Activated naive CD4-positive, alpha-beta T cell treated with Interleukin-2 at 50 U/mL for 16 hours (primary cell): ENCODE measurements around the gene PLEKHA8.

Experiments used
- DNase-seq: peaks from one replicate; pipeline ENCODE4 v3.0.0-alpha.2; 2020

PLEKHA8 gene

DNA sequence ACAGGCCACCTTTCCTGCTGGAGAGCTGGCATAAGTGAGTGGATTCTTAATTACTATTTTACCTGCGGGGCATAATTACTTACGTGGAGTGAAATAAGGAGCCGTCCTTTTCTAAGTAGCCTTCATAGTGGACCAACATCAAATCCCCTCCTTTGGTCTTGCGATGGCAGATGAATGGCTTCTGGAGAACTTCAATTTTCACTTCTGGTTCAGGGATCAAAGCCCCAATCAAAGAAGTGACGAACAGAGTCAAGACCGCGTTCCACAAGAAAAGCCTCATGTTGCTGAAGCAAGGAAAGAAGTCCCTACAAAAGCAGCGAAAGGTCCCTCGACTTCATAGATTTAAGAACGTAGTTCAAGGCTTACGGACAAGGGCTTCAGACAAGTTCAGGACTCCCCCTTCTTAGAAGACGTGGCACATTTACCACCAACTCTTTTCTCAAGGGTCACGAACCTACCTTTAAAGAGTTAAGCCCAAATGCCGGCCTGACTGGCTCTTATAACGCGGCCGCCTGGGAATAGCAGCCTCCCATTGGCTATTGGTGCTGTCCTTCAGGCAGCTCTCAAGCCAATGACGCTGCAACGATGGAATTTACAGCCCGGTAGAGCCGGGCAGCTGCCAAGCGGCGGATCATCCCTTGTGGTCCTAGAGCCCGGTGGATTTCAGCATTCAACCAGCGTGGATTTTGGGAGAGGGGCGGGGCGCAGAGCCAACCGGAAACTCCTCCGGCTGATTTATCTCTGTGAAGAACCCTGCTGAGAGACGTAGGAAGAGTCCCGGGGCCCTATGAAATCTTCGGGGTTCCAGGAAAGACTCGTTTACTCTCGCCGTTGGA, 1.8 kb upstream of the PLEKHA8 start, which contains the start of gene FKBP14:
Gene FKBP14, minus strand, starts transcription at position 474 of the 836 bp plus-strand sequence. Its CDS starts 194 bp downstream, at position 280.
- peak; percentile 93 for DNase-seq

DNA sequence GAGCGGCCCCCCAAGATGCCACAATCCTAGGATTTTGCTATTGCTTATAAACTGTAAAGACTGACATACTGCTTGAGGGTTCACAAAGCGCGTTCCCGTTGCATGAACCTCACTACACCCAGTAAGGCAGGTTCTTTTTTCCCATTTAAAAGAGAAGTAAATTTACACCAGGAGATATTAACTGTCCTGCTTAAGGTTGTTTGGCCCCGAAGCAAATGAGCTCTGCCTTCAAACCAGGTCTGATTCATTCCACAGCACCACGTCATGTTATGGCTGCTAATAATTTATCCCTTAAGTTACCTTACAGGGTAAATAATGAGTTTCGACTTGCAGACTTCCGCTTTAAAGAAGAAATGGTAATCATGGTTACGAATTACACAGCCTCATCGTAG, 1.2 kb upstream of the PLEKHA8 start:
- peak; percentile 32 for DNase-seq

DNA sequence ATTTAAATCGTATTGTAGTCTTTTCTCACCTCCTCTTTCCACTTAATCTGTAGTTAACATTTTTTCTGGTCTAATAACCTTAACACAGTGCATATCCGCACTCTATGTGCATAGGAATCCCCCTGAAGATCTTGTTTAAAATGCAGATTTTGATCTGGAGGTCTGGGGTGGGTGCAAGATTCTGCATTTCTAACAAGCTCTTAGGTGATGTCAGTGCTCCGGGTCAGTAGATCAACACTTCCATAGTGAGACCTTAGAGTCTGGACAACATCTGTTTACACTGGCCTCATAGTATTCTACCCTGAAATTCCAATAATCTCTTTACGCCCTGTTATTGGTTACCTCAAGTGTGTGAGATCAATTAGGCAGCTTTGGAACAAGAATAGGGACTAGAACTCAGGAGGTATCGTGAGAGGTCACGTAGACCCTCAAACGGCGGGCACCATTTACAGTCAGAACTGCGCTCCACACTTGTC, 434 bp upstream of the PLEKHA8 start:
- no peak for DNase-seq

- no peak for DNase-seq
Observed at GRCh38 chr7:30028749-30029635, 780 bp downstream of the PLEKHA8 start.

GRCh38 chr7:30029696-30030095, 1.5 kb downstream of the PLEKHA8 start:
- peak; percentile 10 for DNase-seq

DNA sequence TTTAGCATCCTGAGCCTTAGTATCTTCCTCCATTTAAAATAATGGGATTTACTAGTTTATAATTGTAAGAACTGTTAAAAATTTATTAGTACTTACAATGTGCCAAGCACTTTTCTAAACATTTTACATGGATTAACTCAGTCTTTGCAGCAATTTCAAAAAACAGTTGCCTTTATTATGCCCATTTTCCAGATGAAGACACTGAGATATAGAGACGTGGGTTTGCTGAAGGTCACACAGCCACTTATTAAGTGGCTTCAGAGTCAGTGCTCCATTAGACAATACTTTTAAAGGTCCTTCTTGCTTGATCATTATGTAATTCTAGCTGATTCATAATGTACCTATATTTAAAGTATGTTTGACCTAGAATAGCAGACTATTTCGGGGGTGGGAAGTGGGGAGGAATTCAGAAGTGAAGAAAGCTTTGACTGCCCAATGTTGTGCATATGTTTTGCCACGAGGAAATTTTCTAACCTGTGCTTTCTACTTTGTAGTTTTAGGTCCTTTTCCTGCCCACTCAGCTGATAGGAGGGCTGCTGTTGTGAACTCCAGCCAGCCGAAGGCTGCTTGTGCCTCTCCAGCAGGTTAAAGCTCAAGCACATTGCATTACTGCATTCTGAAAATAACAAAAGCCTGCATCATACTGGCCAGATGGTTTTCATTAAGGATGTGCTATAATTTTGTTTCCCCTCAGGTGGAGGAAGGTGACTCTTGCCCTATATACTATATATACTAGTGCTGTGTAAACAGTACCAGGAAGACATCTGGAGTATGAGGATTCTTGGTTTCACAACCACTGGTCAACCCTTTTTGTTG, 4.3 kb downstream of the PLEKHA8 start:
- DNase-seq, result no peak

GRCh38 chr7:30034501-30034900, 6.3 kb downstream of the PLEKHA8 start:
- no peak for DNase-seq

DNA sequence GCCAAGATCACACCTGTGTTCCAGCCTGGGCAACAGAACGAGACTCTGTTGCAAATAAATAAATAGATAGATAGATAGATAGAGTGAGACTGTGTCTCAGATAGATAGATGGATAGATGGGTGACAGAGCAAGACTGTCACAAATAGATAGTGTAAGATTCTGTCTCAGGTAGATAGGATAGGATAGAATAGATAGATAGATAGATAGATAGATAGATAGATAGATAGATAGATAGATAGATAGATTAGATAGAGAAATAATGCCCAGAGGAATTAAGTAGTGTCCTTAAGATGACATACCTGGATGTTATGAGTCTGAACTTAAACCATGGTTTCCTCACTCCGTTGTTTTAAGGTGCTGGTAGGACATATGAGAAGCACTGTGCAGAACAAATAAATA, 8.0 kb downstream of the PLEKHA8 start:
- no peak for DNase-seq

GRCh38 chr7:30038196-30038980, 10.2 kb downstream of the PLEKHA8 start:
- DNase-seq, result no peak

DNA sequence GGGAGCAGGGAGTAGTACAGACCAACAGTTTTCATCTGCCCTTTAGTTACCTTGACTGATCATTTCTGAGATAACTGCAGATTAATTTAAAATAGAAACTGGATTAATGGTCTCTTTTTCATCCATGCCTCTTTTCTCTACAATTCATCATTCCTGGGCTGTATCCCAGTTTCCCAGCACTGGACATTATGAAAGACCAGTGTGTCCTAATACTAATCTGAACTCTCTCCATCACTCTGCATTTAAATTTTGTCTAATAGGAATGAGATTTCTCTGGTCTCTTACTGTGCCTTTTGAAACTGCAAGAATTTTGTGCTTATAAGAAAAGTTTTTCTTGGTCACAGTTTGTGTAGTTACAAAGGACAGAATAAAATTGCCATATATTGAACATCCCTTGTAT, 12.7 kb downstream of the PLEKHA8 start:
- no peak for DNase-seq

GRCh38 chr7:30041526-30042269, 13.5 kb downstream of the PLEKHA8 start:
- no peak for DNase-seq

DNA sequence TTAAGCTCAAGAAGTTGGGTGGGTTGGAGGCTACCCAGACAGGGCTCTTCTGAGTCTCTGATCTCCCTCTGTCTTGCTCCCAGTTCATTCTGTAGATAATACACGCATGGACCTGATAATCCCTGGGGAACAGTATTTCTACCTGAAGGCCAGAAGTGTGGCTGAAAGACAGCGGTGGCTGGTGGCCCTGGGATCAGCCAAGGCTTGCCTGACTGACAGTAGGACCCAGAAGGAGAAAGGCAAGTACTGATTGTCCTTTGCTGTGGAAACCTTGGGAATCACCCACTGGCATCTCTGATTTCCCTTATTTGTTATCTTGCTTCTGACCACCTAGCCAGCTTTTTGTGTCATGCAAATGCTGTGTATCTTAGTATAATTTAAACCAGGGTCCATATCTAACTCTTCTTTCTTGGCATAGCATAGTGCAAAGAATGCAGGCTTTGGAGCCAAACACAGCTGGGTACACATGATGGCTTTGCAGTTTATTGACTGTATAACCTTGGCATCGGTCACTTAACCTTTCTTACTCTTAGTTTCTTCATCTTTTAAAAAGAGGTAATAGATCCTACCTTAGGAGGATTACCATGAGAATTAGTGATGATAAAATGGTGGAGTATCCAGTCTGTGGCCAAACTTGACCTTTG, 18.0 kb downstream of the PLEKHA8 start:
- no peak for DNase-seq

- no peak for DNase-seq
Observed at GRCh38 chr7:30047124-30047523, 18.9 kb downstream of the PLEKHA8 start.

DNA sequence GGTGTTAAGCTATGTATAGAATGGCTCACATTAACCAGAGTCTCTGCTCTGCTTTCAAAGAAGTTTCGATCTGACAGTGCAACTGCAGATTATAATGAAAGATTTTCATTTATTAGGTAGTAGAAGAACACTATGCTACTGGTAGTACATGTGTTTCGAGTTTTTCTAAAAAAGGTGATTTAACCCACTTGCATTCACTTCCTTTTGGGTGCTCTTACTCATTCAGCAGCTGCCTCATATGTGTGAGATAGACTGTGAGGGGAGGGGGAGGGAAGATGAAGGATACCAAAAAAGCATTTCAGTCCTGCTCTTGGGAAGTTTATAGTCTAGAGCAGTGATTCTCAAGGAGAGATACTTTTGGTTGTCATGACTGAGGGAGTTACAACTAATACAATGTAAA, 20.4 kb downstream of the PLEKHA8 start:
- no peak for DNase-seq

DNA sequence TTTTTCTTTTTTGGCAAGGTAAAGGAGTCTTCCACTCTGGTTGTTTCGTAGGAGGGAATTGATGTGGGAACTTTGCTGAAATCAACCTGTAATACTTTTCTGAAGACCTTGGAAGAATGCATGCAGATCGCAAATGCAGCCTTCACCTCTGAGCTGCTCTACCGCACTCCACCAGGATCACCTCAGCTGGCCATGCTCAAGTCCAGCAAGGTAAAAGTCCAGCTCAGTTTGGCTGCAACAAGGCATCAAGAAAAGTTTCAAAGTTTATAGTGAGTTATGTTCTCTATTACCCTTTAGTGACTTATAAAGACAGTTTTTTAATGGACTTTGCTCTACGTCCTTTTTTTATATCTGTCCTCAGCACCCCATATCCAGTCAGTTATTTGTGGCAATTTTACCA, 21.0 kb downstream of the PLEKHA8 start:
- no peak for DNase-seq

DNA sequence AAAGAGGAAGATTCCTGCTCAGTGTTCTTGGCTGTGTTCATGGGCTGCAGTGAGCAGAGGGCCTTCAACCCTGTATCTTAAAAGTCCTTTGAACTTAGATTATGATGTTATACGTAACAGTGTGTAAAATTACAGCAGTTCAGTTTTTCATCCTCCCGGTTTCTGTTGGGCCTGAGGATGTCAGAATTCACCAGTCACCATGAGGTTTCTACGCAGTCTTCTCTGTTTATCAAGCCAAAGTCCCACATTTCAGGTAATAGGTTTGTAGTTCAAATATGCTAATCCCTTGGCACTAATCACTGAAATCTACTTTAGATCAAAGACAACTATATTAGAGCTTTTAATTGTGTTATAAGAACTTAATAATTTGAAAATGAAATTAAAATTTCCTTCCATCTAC, 24.9 kb downstream of the PLEKHA8 start:
- no peak for DNase-seq

DNA sequence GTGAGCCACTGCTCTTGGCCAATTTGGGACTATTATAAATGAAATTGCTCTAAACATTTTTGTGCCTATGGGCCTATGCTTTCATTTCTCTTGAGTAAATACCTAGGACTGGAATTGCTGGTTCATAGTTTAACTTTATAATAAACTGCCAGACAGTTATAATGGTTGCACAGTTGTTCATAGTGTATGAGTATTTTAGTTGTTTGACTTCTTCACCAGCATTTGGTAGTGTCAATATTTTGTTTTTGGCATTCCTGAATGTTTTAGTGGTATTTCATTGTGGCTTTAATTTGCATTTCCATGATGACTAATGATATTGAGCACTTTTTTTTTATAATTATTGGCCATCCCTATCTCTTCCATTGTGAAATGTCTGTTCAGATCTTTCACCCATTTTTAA, 29.5 kb downstream of the PLEKHA8 start:
- no peak for DNase-seq

- DNase-seq, result peak; percentile 31
Observed at GRCh38 chr7:30061786-30062185, 33.6 kb downstream of the PLEKHA8 start.

DNA sequence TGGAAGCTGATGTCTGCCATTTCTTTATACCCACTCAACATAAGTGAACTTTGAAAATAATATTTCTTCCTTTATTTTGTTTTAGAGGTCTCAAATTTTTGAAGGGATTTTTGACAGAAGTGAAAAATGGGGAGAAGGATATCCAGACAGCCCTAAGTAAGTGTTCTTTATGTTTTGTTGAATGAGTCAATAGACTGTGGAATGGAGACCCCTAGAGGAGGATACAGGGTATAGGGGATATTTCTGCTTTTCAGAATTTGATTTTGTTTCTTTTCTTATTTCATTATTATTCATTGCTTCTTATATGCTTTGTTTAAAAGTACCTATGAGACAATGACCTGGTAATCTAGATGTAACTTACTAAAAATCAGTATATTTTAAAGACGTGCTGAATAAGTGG, 34.4 kb downstream of the PLEKHA8 start:
- DNase-seq, result no peak

DNA sequence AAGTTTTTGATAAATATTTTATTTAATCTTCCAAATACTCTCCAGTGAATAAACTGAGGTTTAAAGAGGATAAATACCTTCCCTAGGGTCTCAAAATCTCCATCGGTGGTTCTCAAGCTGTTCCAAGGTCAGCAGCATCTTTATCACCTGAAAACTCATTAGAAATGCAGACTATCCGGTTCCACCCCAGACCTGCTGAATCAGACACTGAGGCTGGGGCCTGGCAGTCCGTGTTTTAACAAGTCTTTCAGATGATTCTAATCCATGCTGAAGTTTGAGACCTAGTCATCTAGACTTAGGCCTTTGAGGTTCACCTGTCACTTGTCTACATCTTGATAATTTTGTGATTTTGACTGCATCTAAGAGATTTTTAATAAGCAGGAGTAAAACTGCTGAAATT, 37.5 kb downstream of the PLEKHA8 start:
- DNase-seq, result no peak

DNA sequence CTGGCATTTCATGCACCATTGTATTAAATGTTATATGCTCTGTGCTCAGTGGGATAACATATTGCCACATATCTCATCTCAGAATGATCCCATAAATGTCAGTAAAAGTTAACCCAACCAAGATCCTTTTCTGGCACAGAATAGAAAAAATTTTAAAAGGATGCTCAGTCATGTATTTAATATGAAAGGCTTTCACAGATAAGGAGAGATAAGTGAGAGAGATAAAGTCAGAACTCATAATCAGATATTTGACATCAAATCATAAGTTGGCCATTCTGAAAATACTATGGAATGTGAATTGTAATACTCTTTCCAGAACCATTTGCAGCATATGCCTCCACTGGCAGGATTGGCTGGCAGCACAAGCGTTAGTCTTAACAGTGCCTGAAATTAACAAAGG, 38.5 kb downstream of the PLEKHA8 start:
- DNase-seq, result no peak
